GM12892 (cell line): ENCODE results near the gene RANBP3.

Experiments
- POLR2A ChIP-seq: IDR thresholded peaks from 2 replicates; pipeline ENCODE4 v1.6.1; 2011; ENCODE audit warnings: low read depth, low read length, control low read depth
- POLR2AphosphoS5 ChIP-seq: IDR thresholded peaks from 2 replicates; pipeline ENCODE4 v1.6.1; 2011; ENCODE audit warnings: low read depth, low read length, control low read depth
- TAF1 ChIP-seq: IDR thresholded peaks from 2 replicates; pipeline ENCODE4 v1.6.1; 2011; ENCODE audit warnings: low read depth, mild to moderate bottlenecking, control low read depth, low read length, borderline replicate concordance

- TF ChIP-seq POLR2A (no peak), TAF1 (no peak), POLR2AphosphoS5 (no peak)
Measured at GRCh38 chr19:6021878-6022569, 44.1 kb upstream of the RANBP3 start.
